Raji (cell line): ENCODE data around the gene ASF1B.

Source experiments
- POLR2A ChIP-seq: IDR thresholded peaks from 2 replicates; pipeline ENCODE4 v1.6.1; 2011; ENCODE audit warnings: low read depth, low read length, control low read depth; ENCODE audit not compliant: insufficient read depth

Gene ASF1B

DNA sequence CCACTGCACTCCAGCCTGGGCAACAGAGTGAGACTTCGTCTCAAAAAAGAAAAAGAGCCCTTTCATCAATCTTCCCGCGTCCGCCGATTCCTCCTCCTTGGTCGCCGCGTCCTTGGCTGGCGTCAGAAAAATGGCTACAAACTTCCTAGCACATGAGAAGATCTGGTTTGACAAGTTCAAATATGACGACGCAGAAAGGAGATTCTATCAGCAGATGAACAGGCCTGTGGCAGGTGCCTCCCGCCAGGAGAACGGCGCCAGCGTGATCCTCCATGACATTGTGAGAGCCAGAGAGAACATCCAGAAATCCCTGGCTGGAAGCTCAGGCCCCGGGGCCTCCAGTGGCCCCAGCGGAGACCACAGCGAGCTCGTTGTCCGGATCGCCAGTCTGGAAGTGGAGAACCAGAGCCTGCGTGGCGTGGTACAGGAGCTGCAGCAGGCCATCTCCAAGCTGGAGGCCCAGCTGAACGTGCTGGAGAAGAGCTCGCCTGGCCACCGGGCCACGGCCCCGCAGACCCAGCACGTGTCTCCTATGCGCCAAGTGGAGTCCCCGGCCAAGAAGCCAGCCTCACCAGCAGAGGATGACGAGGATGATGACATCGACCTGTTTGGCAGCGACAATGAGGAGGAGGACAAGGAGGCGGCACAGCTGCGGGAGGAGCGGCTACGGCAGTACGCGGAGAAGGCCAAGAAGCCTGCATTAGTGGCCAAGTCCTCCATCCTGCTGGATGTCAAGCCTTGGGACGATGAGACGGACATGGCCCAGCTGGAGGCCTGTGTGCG lies 65.9 kb downstream of the ASF1B start:
- no peak for TF ChIP-seq POLR2A
